DND-41 (cell line): ENCODE results near the gene PLXNA4.

Experiments
- ATAC-seq: fragments of 200-7000 bp; cut with Tn5 transposase; 3 replicates; pipeline ENCODE4 v1.9.1; 2021; ENCODE audit warnings: low read depth; ENCODE audit not compliant: insufficient read depth
- DNase-seq: peaks from one replicate; pipeline ENCODE4 v3.0.0-alpha.2; 2020
- H2AFZ ChIP-seq: 2 replicates; pipeline ENCODE4 v1.6.0; 2012; ENCODE audit warnings: low read depth, low read length
- H3K27ac ChIP-seq: 2 replicates; pipeline ENCODE4 v1.5.1; 2012; ENCODE audit warnings: low read length, inconsistent platforms
- H3K27me3 ChIP-seq: fragments of 200-600 bp; sonication (generic); 2 replicates; pipeline ENCODE4 v1.6.0; 2012; ENCODE audit warnings: low read length, mild to moderate bottlenecking, inconsistent platforms; ENCODE audit not compliant: insufficient read depth, poor library complexity
- H3K36me3 ChIP-seq: 2 replicates; pipeline ENCODE4 v1.5.1; 2012; ENCODE audit warnings: low read length, inconsistent platforms; ENCODE audit not compliant: insufficient read depth
- H3K4me1 ChIP-seq: 2 replicates; pipeline ENCODE4 v1.5.1; 2012; ENCODE audit warnings: mild to moderate bottlenecking, low read length; ENCODE audit not compliant: insufficient read depth
- H3K4me2 ChIP-seq: 2 replicates; pipeline ENCODE4 v1.6.0; 2012; ENCODE audit warnings: mild to moderate bottlenecking, moderate library complexity, low read length, inconsistent platforms; ENCODE audit not compliant: insufficient read depth
- H3K4me3 ChIP-seq, 2 experiments: fragments of 200-600 bp in 1 of 2; shearing (Covaris generic) in 1 of 2; 2 replicates each; pipeline ENCODE4 v1.5.1; 2012 to 2016; ENCODE audit warnings: inconsistent platforms in 2 of 2, low read length in 2 of 2, mild to moderate bottlenecking in 2 of 2, low read depth in 1 of 2, moderate library complexity in 1 of 2
- H3K79me2 ChIP-seq: 2 replicates; pipeline ENCODE4 v1.6.0; 2012; ENCODE audit warnings: low read length, inconsistent platforms; ENCODE audit not compliant: insufficient read depth
- H3K9ac ChIP-seq: 2 replicates; pipeline ENCODE4 v1.6.0; 2012; ENCODE audit warnings: low read depth, mild to moderate bottlenecking, inconsistent platforms, low read length, moderate library complexity
- H3K9me3 ChIP-seq: 2 replicates; pipeline ENCODE4 v1.5.1; 2012; ENCODE audit warnings: low read length, moderate library complexity, mild to moderate bottlenecking, inconsistent platforms; ENCODE audit not compliant: insufficient read depth, severe bottlenecking
- H4K20me1 ChIP-seq: 2 replicates; pipeline ENCODE4 v1.6.0; 2012; ENCODE audit warnings: low read length; ENCODE audit not compliant: insufficient read depth
- EZH2 ChIP-seq: IDR thresholded peaks from 3 replicates; pipeline ENCODE4 v1.6.1; 2012; ENCODE audit warnings: borderline replicate concordance, low read depth, mild to moderate bottlenecking, moderate library complexity, low read length, inconsistent platforms; ENCODE audit not compliant: severe bottlenecking
- TF ChIP-seq, protein P1 (sequence below): IDR thresholded peaks from 2 replicates; pipeline ENCODE4 v1.5.1; 2012; ENCODE audit warnings: borderline replicate concordance, low read length, moderate library complexity, mild to moderate bottlenecking; ENCODE audit not compliant: poor library complexity, severe bottlenecking; ENCODE audit errors: extremely low read depth

Gene PLXNA4

DNA sequence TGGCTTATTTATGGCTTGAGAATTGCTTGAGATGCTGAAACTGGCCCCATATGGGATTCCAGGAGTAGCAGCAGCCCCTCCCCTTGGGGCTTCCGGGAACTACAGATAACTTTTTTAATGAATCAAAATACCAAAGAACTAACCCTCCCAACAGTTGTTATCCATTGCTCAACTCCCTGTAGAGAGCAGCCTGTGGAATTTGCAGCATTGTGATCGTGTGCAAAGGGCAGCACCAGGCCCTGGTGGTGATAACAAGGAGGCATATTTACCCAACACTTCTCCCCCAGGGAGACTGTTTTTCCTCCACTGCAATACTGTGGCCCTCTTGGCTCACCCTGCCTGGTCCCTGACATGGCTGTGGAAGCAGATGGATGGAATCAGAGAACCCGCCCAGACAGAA lies 196.2 kb downstream of the PLXNA4 start:
- Histone ChIP-seq H3K9me3 (no peaks in the 10 kb centered on the region), H4K20me1 (no peaks in the 10 kb centered on the region), H3K79me2 (no peaks in the 10 kb centered on the region), H3K9ac (no peak overlapping the region), H3K27me3 (peaks cover 9% of the 10 kb centered on the region), H3K4me3 (no peak overlapping the region), H2AFZ (no peak overlapping the region), H3K36me3 (no peaks in the 10 kb centered on the region), H3K27ac (no peak overlapping the region), H3K4me2 (no peak overlapping the region), H3K4me1 (no peaks in the 10 kb centered on the region)
- TF ChIP-seq, protein P1, sequence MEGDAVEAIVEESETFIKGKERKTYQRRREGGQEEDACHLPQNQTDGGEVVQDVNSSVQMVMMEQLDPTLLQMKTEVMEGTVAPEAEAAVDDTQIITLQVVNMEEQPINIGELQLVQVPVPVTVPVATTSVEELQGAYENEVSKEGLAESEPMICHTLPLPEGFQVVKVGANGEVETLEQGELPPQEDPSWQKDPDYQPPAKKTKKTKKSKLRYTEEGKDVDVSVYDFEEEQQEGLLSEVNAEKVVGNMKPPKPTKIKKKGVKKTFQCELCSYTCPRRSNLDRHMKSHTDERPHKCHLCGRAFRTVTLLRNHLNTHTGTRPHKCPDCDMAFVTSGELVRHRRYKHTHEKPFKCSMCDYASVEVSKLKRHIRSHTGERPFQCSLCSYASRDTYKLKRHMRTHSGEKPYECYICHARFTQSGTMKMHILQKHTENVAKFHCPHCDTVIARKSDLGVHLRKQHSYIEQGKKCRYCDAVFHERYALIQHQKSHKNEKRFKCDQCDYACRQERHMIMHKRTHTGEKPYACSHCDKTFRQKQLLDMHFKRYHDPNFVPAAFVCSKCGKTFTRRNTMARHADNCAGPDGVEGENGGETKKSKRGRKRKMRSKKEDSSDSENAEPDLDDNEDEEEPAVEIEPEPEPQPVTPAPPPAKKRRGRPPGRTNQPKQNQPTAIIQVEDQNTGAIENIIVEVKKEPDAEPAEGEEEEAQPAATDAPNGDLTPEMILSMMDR, result no peak
- no peak for ATAC-seq
- DNase-seq, result no peak

DNA sequence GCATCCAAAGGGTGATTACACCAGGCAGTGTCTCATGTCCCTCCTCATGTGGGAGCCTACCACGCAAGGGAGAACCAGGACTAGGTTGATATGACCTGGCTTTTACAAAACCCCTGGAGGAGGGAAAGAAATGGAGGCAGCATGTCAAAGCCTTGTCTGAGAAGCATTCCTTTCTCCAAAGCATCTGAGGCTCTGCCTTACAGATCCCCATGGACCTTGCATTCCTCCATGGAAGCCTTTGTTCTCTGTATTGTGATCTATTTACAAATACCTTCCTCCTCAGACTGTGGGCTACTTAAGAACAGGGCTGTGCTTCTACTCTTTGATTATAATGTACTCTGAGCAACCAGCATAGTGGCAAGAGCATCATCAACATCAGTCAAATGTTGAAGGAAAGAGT lies 197.0 kb downstream of the PLXNA4 start:
- Histone ChIP-seq H2AFZ (no peak overlapping the region), H3K9ac (no peak overlapping the region), H3K27me3 (peaks cover 5% of the 10 kb centered on the region), H3K36me3 (no peaks in the 10 kb centered on the region), H3K4me3 (no peak overlapping the region), H3K79me2 (no peaks in the 10 kb centered on the region), H3K9me3 (no peaks in the 10 kb centered on the region), H3K4me2 (no peak overlapping the region), H3K27ac (no peak overlapping the region), H3K4me1 (no peaks in the 10 kb centered on the region), H4K20me1 (no peaks in the 10 kb centered on the region)
- TF ChIP-seq EZH2, result no peak
- TF ChIP-seq, protein P1, result no peak
- ATAC-seq (no peak), DNase-seq (no peak)

DNA sequence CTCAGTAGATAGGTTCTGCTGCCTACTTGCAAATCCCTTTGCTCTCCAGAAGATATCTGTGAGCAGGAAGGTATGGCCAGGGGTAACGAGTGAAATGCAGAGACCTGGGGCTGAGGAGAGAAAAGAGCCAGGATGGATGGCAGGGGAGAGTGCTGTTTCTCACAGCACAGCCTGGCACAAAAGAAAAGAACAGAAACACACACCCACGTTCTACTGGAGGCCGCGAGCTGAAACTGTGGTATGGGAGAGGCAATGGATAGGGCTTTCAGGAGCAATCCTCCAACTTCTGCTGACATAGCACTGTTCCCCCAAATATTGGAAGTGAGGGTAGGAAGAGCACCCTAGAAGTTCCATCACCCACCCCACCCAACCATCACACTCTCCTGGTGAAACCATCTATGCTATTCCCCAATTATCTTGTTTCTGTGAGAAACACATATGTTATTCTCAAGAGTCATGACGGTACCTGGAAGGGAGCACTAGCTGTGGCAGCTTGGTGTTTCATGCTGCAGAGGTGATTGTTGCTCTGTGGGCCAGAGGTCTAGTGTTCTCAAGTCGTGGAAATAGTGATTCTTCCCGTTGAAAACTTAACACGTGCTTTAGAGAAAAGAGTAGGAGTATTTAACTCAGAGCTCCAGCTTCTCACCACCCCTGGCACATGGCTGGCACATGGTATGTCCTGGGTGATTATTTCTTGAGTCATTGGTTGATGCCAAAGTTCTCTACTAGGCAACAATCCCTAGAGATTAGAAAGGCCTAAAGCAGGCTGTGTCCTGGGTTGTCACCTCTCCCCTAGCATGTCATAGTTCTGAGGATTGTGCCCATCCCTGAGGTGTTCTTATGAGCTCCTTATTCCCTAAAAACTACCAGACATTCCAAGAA lies 198.3 kb downstream of the PLXNA4 start:
- Histone ChIP-seq H3K4me3 (no peak overlapping the region), H3K4me2 (no peak overlapping the region), H3K36me3 (no peaks in the 10 kb centered on the region), H3K4me1 (no peaks in the 10 kb centered on the region), H3K9ac (no peak overlapping the region), H3K27me3 (peaks cover 3% of the 10 kb centered on the region), H4K20me1 (no peaks in the 10 kb centered on the region), H3K79me2 (no peaks in the 10 kb centered on the region), H3K9me3 (no peaks in the 10 kb centered on the region), H2AFZ (no peak overlapping the region), H3K27ac (no peak overlapping the region)
- no peak for TF ChIP-seq EZH2
- TF ChIP-seq, protein P1, result no peak
- ATAC-seq (no peak), DNase-seq (no peak)
